SK-N-SH (cell line): ENCODE results near the gene AMIGO1.

Experiments
- CTCF ChIP-seq: fragments of 200-600 bp; sonication (generic); IDR thresholded peaks from 2 replicates; pipeline ENCODE4 v1.6.1; 2017; ENCODE audit warnings: antibody characterized with exemption, mild to moderate bottlenecking, moderate library complexity
- EP300 ChIP-seq, 2 experiments: IDR thresholded peaks; 2 replicates each; pipeline versions ENCODE4 v1.4.0 to v1.6.1; 2012; ENCODE audit warnings: borderline replicate concordance in 1 of 2, low read depth in 1 of 2, low read length in 1 of 2
- FOXM1 ChIP-seq: IDR thresholded peaks from 2 replicates; pipeline ENCODE4 v1.4.0; 2012; ENCODE audit warnings: low read depth, mild to moderate bottlenecking
- IRF3 ChIP-seq: fragments of 150-350 bp; IDR thresholded peaks from 2 replicates; pipeline ENCODE4 v1.6.1; 2016; ENCODE audit warnings: mild to moderate bottlenecking, low read depth, low read length
- MEF2A ChIP-seq: IDR thresholded peaks from 2 replicates; pipeline ENCODE4 v1.4.0; 2012; ENCODE audit warnings: low read depth, borderline replicate concordance
- POLR2AphosphoS5 ChIP-seq: IDR thresholded peaks from 2 replicates; pipeline ENCODE4 v1.6.1; 2012; ENCODE audit warnings: low read depth, low read length
- RAD21 ChIP-seq: IDR thresholded peaks from 2 replicates; pipeline ENCODE4 v1.6.1; 2012; ENCODE audit warnings: mild to moderate bottlenecking, low read length
- RFX5 ChIP-seq: IDR thresholded peaks from 2 replicates; pipeline ENCODE4 v1.6.1; 2012; ENCODE audit warnings: mild to moderate bottlenecking, improper control_type of control experiment, low read length
- RXRA ChIP-seq: IDR thresholded peaks from 2 replicates; pipeline ENCODE4 v1.4.0; 2012; ENCODE audit warnings: low read depth, mild to moderate bottlenecking, borderline replicate concordance

GRCh38 chr1:109542657-109543056 lies 33.1 kb upstream of the AMIGO1 start:
- TF ChIP-seq CTCF = no peak
- no peak for TF ChIP-seq FOXM1
- TF ChIP-seq IRF3 = no peak
- no peak for TF ChIP-seq MEF2A
- TF ChIP-seq EP300 (IDR thresholded peaks at IDR 0.05; ENCODE audit: borderline replicate concordance in 1 of 2, low read depth in 1 of 2, low read length in 1 of 2) = no peak
- no peak for TF ChIP-seq POLR2AphosphoS5
- TF ChIP-seq RXRA = no peak
- no peak for TF ChIP-seq RAD21
- no peak for TF ChIP-seq RFX5
